NB4 (cell line): Measurements from ENCODE around the gene VPS4A.

Source experiments
- CTCF ChIP-seq: IDR thresholded peaks from one replicate; pipeline ENCODE4 v1.5.1; 2012; ENCODE audit warnings: low read depth, low read length
- MAX ChIP-seq: IDR thresholded peaks from 2 replicates; pipeline ENCODE4 v1.6.1; 2011; ENCODE audit warnings: low read depth, low read length
- POLR2A ChIP-seq: IDR thresholded peaks from 2 replicates; pipeline ENCODE4 v1.6.1; 2011; ENCODE audit warnings: mild to moderate bottlenecking; ENCODE audit not compliant: insufficient read length; ENCODE audit errors: extremely low read depth

DNA sequence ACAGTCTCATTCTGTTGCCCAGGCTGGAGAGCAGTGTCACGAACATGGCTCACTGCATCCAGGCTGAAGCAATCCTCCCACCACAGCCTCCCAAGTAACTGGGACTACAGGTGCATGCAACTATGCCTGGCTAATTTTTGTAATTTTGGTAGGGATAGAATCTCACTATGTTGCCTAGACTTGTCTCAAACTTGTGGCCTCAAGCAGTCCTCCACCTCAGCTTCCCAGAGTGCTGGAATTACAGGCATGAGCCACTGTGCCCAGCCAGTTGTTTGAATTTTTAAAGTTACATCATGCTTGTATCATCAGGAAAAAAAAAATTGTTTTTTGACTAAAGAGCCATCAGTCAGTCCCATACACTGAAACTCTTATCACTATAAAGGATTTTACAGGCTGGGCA is 17.1 kb upstream of the VPS4A start:
- no peak for TF ChIP-seq CTCF
- no peak for TF ChIP-seq POLR2A
- no peak for TF ChIP-seq MAX
